Renal cortex interstitium (tissue), 11 donors: Measurements from ENCODE around the gene IGF1R. TPM values are rescaled to one million over a fixed set of nuclear protein-coding genes. Genes with fewer than 3 reads are reported as not detected.

Source experiments
- DNase-seq, 11 donors: peaks; one replicate each; pipeline ENCODE4 v3.0.0-alpha.2; 2013; ENCODE audit warnings: low read depth in 9 of 11, low spot score in 4 of 11; ENCODE audit errors: extremely low read depth in 1 of 11
- polyA plus RNA-seq, 3 donors: library from polyadenylated mRNA; unstranded; fragments of 120-200 nt; gene quantifications; one replicate each; pipeline ENCODE4 v1.2.1, GENCODE V29; 2013; ENCODE audit not compliant: insufficient read length in 3 of 3

The IGF1R gene
- polyA plus RNA-seq, 3 donors = 44.8 to 64.2 (median 50.6) TPM

- DNase-seq = no peak
These were observed 84.8 kb downstream of the IGF1R start for GRCh38 chr15:98733098-98733497.

- DNase-seq = peak in 10 of 11 donors; percentile 34 to 81 (median 50)
These were observed 86.3 kb downstream of the IGF1R start for GRCh38 chr15:98734466-98735199.

GRCh38 chr15:98735304-98735703 is 87.0 kb downstream of the IGF1R start:
- DNase-seq = no peak

GRCh38 chr15:98735895-98736617 is 87.7 kb downstream of the IGF1R start:
- no peak for DNase-seq

GRCh38 chr15:98737159-98737558 is 88.8 kb downstream of the IGF1R start:
- DNase-seq = no peak

GRCh38 chr15:98737721-98738120 is 89.4 kb downstream of the IGF1R start:
- no peak for DNase-seq

GRCh38 chr15:98738689-98739401 is 90.5 kb downstream of the IGF1R start:
- no peak for DNase-seq

GRCh38 chr15:98740295-98740694 is 92.0 kb downstream of the IGF1R start:
- DNase-seq = no peak

- no peak for DNase-seq
These were observed 92.6 kb downstream of the IGF1R start for GRCh38 chr15:98740963-98741362.

- no peak for DNase-seq
These were observed 94.8 kb downstream of the IGF1R start for GRCh38 chr15:98743177-98743576.

- no peak for DNase-seq
These were observed 96.2 kb downstream of the IGF1R start for GRCh38 chr15:98744506-98744905.

GRCh38 chr15:98745179-98745578 is 96.8 kb downstream of the IGF1R start:
- no peak for DNase-seq

- DNase-seq = no peak
These were observed 97.5 kb downstream of the IGF1R start for GRCh38 chr15:98745650-98746374.

GRCh38 chr15:98746375-98747155 is 98.2 kb downstream of the IGF1R start:
- DNase-seq = no peak

- no peak for DNase-seq
These were observed 103.4 kb downstream of the IGF1R start for GRCh38 chr15:98751767-98752166.

GRCh38 chr15:98753726-98754656 is 105.7 kb downstream of the IGF1R start:
- no peak for DNase-seq

- no peak for DNase-seq
These were observed 106.3 kb downstream of the IGF1R start for GRCh38 chr15:98754657-98755022.

- DNase-seq = no peak
These were observed 106.8 kb downstream of the IGF1R start for GRCh38 chr15:98755138-98755537.
